SK-N-SH (cell line): Measurements from ENCODE around the gene KIAA0232. TPM values are rescaled to one million over a fixed set of nuclear protein-coding genes. Genes with fewer than 3 reads are reported as not detected.

Experiments used
- CTCF ChIA-PET: fragments of 300-600, 350-600 bp; formaldehyde crosslinking; extraction: SDS; loops from one replicate; lab custom pipeline; 2021; lab: Yijun Ruan, JAX
- POLR2A ChIA-PET: fragments of 350-600 bp; sonication (Branson Sonifier 250); formaldehyde crosslinking; extraction: SDS; loops from one replicate; lab custom pipeline; 2020; ENCODE audit warnings: antibody characterized with exemption, inconsistent platforms; lab: Yijun Ruan, JAX
- DNase-seq: peaks from one replicate; pipeline ENCODE4 v3.0.0; 2012
- H2AFZ ChIP-seq: fragments of 200-600 bp; sonication (generic); 2 replicates; pipeline ENCODE4 v1.8.1; 2016; ENCODE audit warnings: antibody characterized with exemption, mild to moderate bottlenecking, low read depth
- H3F3A ChIP-seq: fragments of 200-600 bp; sonication (generic); replicated peaks from 2 replicates; pipeline ENCODE3; 2016; ENCODE audit warnings: antibody characterized with exemption, mild to moderate bottlenecking; ENCODE audit not compliant: insufficient read depth
- H3K27ac ChIP-seq, 2 experiments: fragments of 200-500 bp in 1 of 2; fragments of 200-600 bp in 1 of 2; sonication (Bioruptor generic) in 1 of 2; sonication (generic), shearing (Covaris generic) in 1 of 2; 2 replicates each; pipeline versions ENCODE4 v1.5.1 to v1.6.1; 2014 to 2016; ENCODE audit warnings: low read depth in 2 of 2, inconsistent platforms in 1 of 2, low read length in 1 of 2, mild to moderate bottlenecking in 1 of 2, mixed read lengths in 1 of 2
- H3K27me3 ChIP-seq: fragments of 200-600 bp; sonication (generic), shearing (Covaris generic); 2 replicates; pipeline ENCODE4 v1.6.1; 2016; ENCODE audit warnings: mixed run types; ENCODE audit not compliant: insufficient read depth
- H3K36me3 ChIP-seq, 2 experiments: fragments of 200-500 bp in 1 of 2; fragments of 200-600 bp in 1 of 2; sonication (Bioruptor generic) in 1 of 2; sonication (generic) in 1 of 2; replicated peaks in 1 of 2; 2 replicates each; pipeline versions ENCODE3 to v1.5.1; 2014 to 2016; ENCODE audit warnings: low read length in 1 of 2, mild to moderate bottlenecking in 1 of 2; ENCODE audit not compliant: insufficient read depth in 2 of 2, control insufficient read depth in 1 of 2
- H3K4me1 ChIP-seq, 2 experiments: fragments of 200-500 bp in 1 of 2; fragments of 200-600 bp in 1 of 2; sonication (Bioruptor generic) in 1 of 2; sonication (generic), shearing (Covaris generic) in 1 of 2; 2 replicates each; pipeline versions ENCODE4 v1.5.1 to v1.6.1; 2014 to 2016; ENCODE audit warnings: low read depth in 1 of 2, low read length in 1 of 2, mixed run types in 1 of 2; ENCODE audit not compliant: insufficient read depth in 2 of 2, control insufficient read depth in 1 of 2
- H3K4me2 ChIP-seq: fragments of 200-600 bp; sonication (generic), shearing (Covaris generic); 2 replicates; pipeline ENCODE4 v1.6.1; 2017; ENCODE audit warnings: mixed run types
- H3K4me3 ChIP-seq, 2 experiments: fragments of 200-500 bp in 1 of 2; fragments of 200-600 bp in 1 of 2; sonication (Bioruptor generic) in 1 of 2; sonication (generic), shearing (Covaris generic) in 1 of 2; 2 replicates each; pipeline versions ENCODE4 v1.5.1 to v1.8.1; 2014 to 2016; ENCODE audit warnings: low read depth in 2 of 2, inconsistent platforms in 1 of 2, low read length in 1 of 2, mild to moderate bottlenecking in 1 of 2, mixed read lengths in 1 of 2, moderate library complexity in 1 of 2
- H3K79me2 ChIP-seq: fragments of 200-600 bp; sonication (generic); 2 replicates; pipeline ENCODE4 v1.8.1; 2017; ENCODE audit warnings: mild to moderate bottlenecking; ENCODE audit not compliant: insufficient read depth
- H3K9ac ChIP-seq: fragments of 200-600 bp; sonication (generic); 2 replicates; pipeline ENCODE4 v1.6.1; 2017; ENCODE audit warnings: mixed run types
- H3K9me2 ChIP-seq: fragments of 200-600 bp; sonication (generic); 2 replicates; pipeline ENCODE4 v1.6.1; 2017; ENCODE audit warnings: mixed run types
- H3K9me3 ChIP-seq: fragments of 200-600 bp; sonication (generic); 2 replicates; pipeline ENCODE4 v1.6.1; 2017; ENCODE audit warnings: mixed run types, mild to moderate bottlenecking, moderate library complexity
- H4K20me1 ChIP-seq: fragments of 200-600 bp; sonication (generic); 2 replicates; pipeline ENCODE4 v1.6.1; 2017; ENCODE audit warnings: mild to moderate bottlenecking, mixed run types; ENCODE audit not compliant: insufficient read depth
- EP300 ChIP-seq, 2 experiments: IDR thresholded peaks; 2 replicates each; pipeline versions ENCODE4 v1.4.0 to v1.6.1; 2012; ENCODE audit warnings: borderline replicate concordance in 1 of 2, low read depth in 1 of 2, low read length in 1 of 2
- FOSL2 ChIP-seq: IDR thresholded peaks from 2 replicates; pipeline ENCODE4 v1.4.0; 2012; ENCODE audit warnings: low read depth, mild to moderate bottlenecking, moderate library complexity, borderline replicate concordance
- FOXJ3 ChIP-seq: sonication (generic); formaldehyde crosslinking; IDR thresholded peaks from 2 replicates; pipeline ENCODE4 v1.5.1; 2020; ENCODE audit warnings: mild to moderate bottlenecking, missing genetic modification reagents
- GATA2 ChIP-seq: sonication (generic); formaldehyde crosslinking; IDR thresholded peaks from 2 replicates; pipeline ENCODE4 v1.5.0; 2020; ENCODE audit warnings: mild to moderate bottlenecking, missing genetic modification reagents
- MXI1 ChIP-seq: IDR thresholded peaks from 2 replicates; pipeline ENCODE4 v1.6.1; 2012; ENCODE audit warnings: mild to moderate bottlenecking, low read depth, low read length, improper control_type of control experiment
- NFIC ChIP-seq: IDR thresholded peaks from 2 replicates; pipeline ENCODE4 v1.4.0; 2012; ENCODE audit warnings: borderline replicate concordance
- POLR2AphosphoS5 ChIP-seq: IDR thresholded peaks from 2 replicates; pipeline ENCODE4 v1.6.1; 2012; ENCODE audit warnings: low read depth, low read length
- RAD21 ChIP-seq: IDR thresholded peaks from 2 replicates; pipeline ENCODE4 v1.6.1; 2012; ENCODE audit warnings: mild to moderate bottlenecking, low read length
- RCOR1 ChIP-seq: fragments of 150-350 bp; IDR thresholded peaks from 2 replicates; pipeline ENCODE4 v1.6.1; 2017; ENCODE audit warnings: antibody characterized with exemption, low read length
- RFX5 ChIP-seq: IDR thresholded peaks from 2 replicates; pipeline ENCODE4 v1.6.1; 2012; ENCODE audit warnings: mild to moderate bottlenecking, improper control_type of control experiment, low read length
- RXRA ChIP-seq: IDR thresholded peaks from 2 replicates; pipeline ENCODE4 v1.4.0; 2012; ENCODE audit warnings: low read depth, mild to moderate bottlenecking, borderline replicate concordance
- SIN3A ChIP-seq: IDR thresholded peaks from 2 replicates; pipeline ENCODE4 v1.6.1; 2012; ENCODE audit warnings: low read depth, mild to moderate bottlenecking, low read length, moderate library complexity, borderline replicate concordance
- SMC3 ChIP-seq: IDR thresholded peaks from 2 replicates; pipeline ENCODE4 v1.6.1; 2012; ENCODE audit warnings: low read depth, low read length, improper control_type of control experiment
- TAF1 ChIP-seq: IDR thresholded peaks from 2 replicates; pipeline ENCODE4 v1.6.1; 2012; ENCODE audit warnings: low read depth, mild to moderate bottlenecking, low read length, moderate library complexity, borderline replicate concordance
- YY1 ChIP-seq: IDR thresholded peaks from 2 replicates; pipeline ENCODE4 v1.4.0; 2012; ENCODE audit warnings: low read depth, mild to moderate bottlenecking
- WGBS: methylation state at CpG from one replicate; pipeline ENCODE4 v1.1.6; 2017; ENCODE audit warnings: low lambda C conversion rate; 5-methylcytosine and 5-hydroxymethylcytosine counted together
- polyA plus RNA-seq, 3 experiments: library from polyadenylated mRNA; depleted of rRNA; stranded (reverse); fragments of >200 nt; gene quantifications; 2 replicates each; pipeline ENCODE4 v1.2.3, GENCODE V29; 2012
- TF ChIP-seq, protein P1 (sequence below): IDR thresholded peaks from 2 replicates; pipeline ENCODE4 v1.6.1; 2012; ENCODE audit warnings: mild to moderate bottlenecking, low read depth, low read length, moderate library complexity

The KIAA0232 gene
- polyA plus RNA-seq, 1 of the 3 experiments (the other 2 are of a cell fraction), result 5.7 TPM

DNA sequence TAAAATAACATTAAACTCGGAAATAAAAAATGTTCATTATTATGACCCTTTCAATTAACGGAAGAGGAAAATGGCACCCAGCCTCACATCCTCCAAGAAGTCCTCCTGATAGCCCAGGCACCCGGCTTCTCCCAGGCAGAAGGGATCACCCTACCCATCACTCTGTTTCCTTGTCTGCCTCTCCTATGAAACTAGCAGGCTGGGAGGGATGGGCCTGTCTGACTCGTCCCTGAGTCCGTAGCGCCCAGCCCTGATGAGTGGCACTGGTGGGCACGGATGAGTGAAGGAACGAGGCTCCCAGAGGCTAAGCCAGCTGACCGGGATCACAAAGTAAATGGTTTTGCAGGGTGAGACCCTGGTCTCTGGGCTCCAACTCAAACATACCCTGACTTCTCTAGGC lies 28.6 kb upstream of the KIAA0232 start:
- WGBS, result 79% methylated on average over 5 of the region's 9 CpGs
- H3K79me2 ChIP-seq, result no peaks in the 10 kb centered on the region
- H2AFZ ChIP-seq, result no peak overlapping the region
- H3K36me3 ChIP-seq, result no peaks in the 10 kb centered on the region
- no peak overlapping the region for H3K9ac ChIP-seq
- H3K27ac ChIP-seq, result no peak overlapping the region
- H3K4me2 ChIP-seq, result no peak overlapping the region
- H3K9me2 ChIP-seq, result no peaks in the 10 kb centered on the region
- no peak overlapping the region for H3K4me3 ChIP-seq
- no peak for TF ChIP-seq RFX5
- no peak for TF ChIP-seq EP300 (IDR thresholded peaks at IDR 0.05; ENCODE audit: borderline replicate concordance in 1 of 2, low read depth in 1 of 2, low read length in 1 of 2)
- TF ChIP-seq RCOR1, result no peak
- no peak for TF ChIP-seq FOSL2
- TF ChIP-seq SIN3A, result no peak
- TF ChIP-seq GATA2 (CRISPR knock-in tag), result no peak
- no peak for TF ChIP-seq MXI1
- no peak for TF ChIP-seq RXRA
- no peak for TF ChIP-seq SMC3
- TF ChIP-seq TAF1, result no peak
- no peak for TF ChIP-seq NFIC
- TF ChIP-seq, protein P1, sequence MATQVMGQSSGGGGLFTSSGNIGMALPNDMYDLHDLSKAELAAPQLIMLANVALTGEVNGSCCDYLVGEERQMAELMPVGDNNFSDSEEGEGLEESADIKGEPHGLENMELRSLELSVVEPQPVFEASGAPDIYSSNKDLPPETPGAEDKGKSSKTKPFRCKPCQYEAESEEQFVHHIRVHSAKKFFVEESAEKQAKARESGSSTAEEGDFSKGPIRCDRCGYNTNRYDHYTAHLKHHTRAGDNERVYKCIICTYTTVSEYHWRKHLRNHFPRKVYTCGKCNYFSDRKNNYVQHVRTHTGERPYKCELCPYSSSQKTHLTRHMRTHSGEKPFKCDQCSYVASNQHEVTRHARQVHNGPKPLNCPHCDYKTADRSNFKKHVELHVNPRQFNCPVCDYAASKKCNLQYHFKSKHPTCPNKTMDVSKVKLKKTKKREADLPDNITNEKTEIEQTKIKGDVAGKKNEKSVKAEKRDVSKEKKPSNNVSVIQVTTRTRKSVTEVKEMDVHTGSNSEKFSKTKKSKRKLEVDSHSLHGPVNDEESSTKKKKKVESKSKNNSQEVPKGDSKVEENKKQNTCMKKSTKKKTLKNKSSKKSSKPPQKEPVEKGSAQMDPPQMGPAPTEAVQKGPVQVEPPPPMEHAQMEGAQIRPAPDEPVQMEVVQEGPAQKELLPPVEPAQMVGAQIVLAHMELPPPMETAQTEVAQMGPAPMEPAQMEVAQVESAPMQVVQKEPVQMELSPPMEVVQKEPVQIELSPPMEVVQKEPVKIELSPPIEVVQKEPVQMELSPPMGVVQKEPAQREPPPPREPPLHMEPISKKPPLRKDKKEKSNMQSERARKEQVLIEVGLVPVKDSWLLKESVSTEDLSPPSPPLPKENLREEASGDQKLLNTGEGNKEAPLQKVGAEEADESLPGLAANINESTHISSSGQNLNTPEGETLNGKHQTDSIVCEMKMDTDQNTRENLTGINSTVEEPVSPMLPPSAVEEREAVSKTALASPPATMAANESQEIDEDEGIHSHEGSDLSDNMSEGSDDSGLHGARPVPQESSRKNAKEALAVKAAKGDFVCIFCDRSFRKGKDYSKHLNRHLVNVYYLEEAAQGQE, result no peak
- TF ChIP-seq FOXJ3 (CRISPR knock-in tag), result no peak
- no peak for TF ChIP-seq POLR2AphosphoS5
- TF ChIP-seq, all 33 proteins: peak for 0
- Histone ChIP-seq H4K20me1 (no peaks in the 10 kb centered on the region), H3K27me3 (no peaks in the 10 kb centered on the region), H3K4me1 (peaks cover 0 to 6% of the 10 kb centered on the region in 2 experiments; a peak in 1 of 4 replicates), H3K9me3 (no peaks in the 10 kb centered on the region), H3F3A (no peaks in the 10 kb centered on the region)
- ChIA-PET POLR2A (no interaction called here), CTCF (no interaction called here)
- no peak for DNase-seq

DNA sequence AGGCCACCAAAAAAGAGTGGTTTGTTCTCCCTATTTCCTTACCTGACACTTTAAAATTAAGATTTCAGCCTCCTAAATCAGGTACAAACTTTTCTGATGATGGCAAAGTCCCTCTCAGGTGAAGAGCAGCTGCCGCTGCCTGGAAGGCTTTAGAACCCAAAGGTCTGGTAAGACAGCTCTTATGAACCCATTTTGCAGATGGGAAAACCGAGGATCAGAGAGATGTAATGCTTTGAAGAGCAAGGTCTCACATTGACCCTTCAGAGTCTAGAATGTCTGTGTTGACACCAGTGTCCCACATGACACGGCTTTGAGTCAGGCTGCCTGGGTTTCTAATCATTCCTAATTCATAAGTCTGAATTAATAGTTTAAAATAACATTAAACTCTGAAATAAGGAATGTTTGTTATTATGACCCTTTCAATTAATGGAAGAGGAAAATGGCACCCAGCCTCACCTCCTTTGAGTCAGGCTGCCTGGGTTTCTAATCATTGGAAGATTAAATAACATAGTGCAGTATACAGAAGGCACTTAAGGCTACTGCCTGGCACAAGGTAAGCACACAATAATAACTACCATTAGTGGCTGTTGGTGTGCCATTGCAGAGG lies 27.9 kb upstream of the KIAA0232 start:
- CTCF ChIA-PET, result no interaction called here
- WGBS, result 67% methylated on average over 3 of the region's 3 CpGs

More for the DNA sequence above, 27.9 kb upstream of the KIAA0232 start:
- H3K4me1 ChIP-seq, result peaks cover 0 to 1% of the 10 kb centered on the region in 2 experiments; a peak in 1 of 4 replicates
- H2AFZ ChIP-seq, result no peak overlapping the region
- no peak overlapping the region for H3K27ac ChIP-seq
- H3K4me2 ChIP-seq, result no peak overlapping the region
- POLR2A ChIA-PET, result no interaction called here
- no peaks in the 10 kb centered on the region for H3K9me2 ChIP-seq
- H4K20me1 ChIP-seq, result no peaks in the 10 kb centered on the region
- no peak overlapping the region for H3K4me3 ChIP-seq
- no peak for TF ChIP-seq TAF1
- TF ChIP-seq YY1, result no peak
- TF ChIP-seq SMC3, result no peak
- no peak for TF ChIP-seq RCOR1
- no peak for TF ChIP-seq RAD21
- no peaks in the 10 kb centered on the region for H3K36me3 ChIP-seq
- H3K9me3 ChIP-seq, result no peaks in the 10 kb centered on the region
- no peaks in the 10 kb centered on the region for H3F3A ChIP-seq
- no peaks in the 10 kb centered on the region for H3K27me3 ChIP-seq
- no peak overlapping the region for H3K9ac ChIP-seq
- no peaks in the 10 kb centered on the region for H3K79me2 ChIP-seq
- DNase-seq, result no peak
